Activated CD4-positive, CD25-positive, alpha-beta regulatory T cell treated with anti-CD3 and anti-CD28 coated beads, Interleukin-2, amount 50 U/mL, for 24 hours (primary cell): Measurements from ENCODE around the gene LRRC74B.

ENCODE experiments used
- ATAC-seq, 2 donors: fragments of 150-1000 bp; cut with Tn5 transposase; one replicate each; pipeline ENCODE4 v1.10.0; 2021; ENCODE audit warnings: mild to moderate bottlenecking in 1 of 2, moderate library complexity in 1 of 2

Gene LRRC74B

DNA sequence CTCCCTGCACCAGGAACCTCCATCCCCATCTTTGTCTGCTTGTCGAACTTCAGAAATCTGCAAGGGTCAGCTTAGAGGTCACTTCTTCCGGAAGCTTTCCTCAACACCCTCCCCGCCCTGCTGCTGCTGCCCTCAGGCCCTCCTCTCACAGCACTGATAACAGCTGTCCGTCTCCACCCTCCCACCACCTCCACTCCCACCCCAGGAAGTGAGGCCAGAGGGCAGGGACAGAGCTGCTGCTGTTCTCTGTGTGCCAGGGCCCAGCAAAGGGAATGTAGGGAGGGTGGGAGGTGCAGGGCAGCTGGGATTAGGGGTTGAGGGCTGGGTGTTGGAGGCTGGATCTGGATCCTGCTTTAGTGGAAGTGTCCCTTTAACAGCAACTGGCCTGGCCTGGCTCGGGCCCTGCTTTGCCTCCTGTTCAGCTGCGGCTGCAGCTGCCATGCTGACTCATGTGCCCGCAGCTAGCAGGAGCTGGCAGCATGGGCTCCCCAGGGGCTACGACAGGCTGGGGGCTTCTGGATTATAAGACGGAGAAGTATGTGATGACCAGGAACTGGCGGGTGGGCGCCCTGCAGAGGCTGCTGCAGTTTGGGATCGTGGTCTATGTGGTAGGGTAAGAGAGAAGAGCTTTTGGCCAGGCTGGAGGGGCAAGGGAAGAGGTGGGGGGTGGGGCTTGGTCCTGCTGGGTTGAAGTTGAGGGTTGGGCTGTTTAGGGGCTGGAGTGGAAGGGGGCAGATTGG, 30.9 kb upstream of the LRRC74B start, which contains the start of gene P2RX6:
TSS of gene P2RX6 (plus strand) at position 440 of the 740 bp plus-strand sequence. CDS start at position 450, 10 bp downstream.
- no peak for ATAC-seq

DNA sequence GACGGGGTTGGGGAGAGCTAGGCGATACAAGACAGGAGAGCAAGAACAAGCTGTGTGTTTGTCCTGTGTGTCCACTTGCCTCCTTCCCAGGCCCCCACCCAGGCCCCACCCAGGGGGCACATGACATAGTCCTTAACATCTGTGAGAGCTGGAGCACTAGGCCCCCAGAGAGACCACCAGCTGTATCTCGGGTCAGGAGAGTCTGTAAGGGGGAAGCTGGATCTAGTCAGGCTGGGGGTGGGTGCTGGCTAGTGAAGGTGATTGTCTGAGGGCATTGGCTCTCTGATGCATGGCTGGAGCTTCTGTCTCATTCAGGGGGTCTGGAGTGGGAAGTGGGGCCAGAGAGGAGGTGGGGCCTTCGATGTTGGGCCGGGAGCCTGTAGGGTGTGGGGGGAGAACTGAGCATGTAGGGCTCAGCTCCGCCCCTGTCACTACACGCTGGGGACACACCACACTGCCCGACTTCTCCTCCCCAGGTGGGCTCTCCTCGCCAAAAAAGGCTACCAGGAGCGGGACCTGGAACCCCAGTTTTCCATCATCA, 30.2 kb upstream of the LRRC74B start:
- ATAC-seq = no peak

- no peak for ATAC-seq
These were observed 28.9 kb upstream of the LRRC74B start for GRCh38 chr22:21016644-21017420.

GRCh38 chr22:21018314-21018713, 27.4 kb upstream of the LRRC74B start:
- ATAC-seq = no peak

- ATAC-seq = peak in 1 of 2 donors; percentile 33
These were observed 24.8 kb upstream of the LRRC74B start for GRCh38 chr22:21020802-21021429.

GRCh38 chr22:21022507-21022906, 23.2 kb upstream of the LRRC74B start:
- no peak for ATAC-seq

- no peak for ATAC-seq
These were observed 22.7 kb upstream of the LRRC74B start for GRCh38 chr22:21022955-21023614.

DNA sequence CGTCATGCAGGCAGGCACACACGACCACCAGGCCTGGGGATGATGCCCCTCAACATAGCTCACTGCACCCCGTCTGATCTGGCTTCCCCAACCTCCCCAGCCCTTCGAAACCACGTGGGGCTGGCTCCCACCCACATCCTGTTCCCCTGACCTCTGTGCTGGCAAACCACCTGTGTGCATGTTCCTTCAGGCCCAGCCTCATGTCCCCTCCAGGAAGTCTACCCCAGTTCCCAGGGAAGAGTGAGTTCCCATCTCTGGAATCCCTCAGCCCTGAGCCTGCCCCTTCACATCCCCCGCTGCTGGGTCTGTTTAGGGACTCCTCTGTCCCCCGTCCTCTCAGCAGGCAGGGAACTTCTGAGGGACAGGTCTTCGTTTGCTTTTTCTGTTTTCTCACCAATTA, 20.5 kb upstream of the LRRC74B start:
- peak in 1 of 2 donors; percentile 20 for ATAC-seq

DNA sequence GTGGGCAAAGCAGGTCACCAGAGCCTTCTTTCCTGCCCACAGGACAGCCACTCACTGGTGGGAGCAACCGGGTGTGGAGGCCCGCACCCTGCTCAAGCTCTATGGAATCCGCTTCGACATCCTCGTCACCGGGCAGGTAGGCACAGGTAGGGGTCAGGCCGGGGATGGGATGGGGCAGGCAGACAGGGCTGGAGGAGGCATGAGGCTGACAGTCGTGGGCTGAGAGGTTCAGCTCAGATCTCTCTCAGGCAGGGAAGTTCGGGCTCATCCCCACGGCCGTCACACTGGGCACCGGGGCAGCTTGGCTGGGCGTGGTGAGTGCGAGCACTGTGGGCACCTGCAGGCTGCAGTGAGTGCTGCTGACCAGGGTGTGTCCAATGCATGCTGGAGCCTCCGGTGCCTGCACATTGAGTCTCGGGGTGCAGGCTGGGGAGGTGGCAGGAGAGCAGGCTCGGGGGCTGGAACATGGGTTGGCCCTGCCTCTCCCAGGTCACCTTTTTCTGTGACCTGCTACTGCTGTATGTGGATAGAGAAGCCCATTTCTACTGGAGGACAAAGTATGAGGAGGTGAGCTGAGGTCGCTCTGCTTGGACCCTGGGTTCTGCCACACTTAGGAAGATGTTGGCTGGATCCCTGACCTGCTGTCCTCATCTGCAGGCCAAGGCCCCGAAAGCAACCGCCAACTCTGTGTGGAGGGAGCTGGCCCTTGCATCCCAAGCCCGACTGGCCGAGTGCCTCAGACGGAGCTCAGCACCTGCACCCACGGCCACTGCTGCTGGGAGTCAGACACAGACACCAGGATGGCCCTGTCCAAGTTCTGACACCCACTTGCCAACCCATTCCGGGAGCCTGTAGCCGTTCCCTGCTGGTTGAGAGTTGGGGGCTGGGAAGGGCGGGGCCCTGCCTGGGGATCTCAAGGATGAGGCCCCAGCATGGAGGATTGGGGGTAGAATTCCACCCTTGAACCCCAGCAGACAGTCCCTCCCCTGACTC, 19.7 kb upstream of the LRRC74B start:
- ATAC-seq = no peak

GRCh38 chr22:21026783-21027692, 18.7 kb upstream of the LRRC74B start:
- ATAC-seq = no peak

- no peak for ATAC-seq
These were observed 17.2 kb upstream of the LRRC74B start for GRCh38 chr22:21028277-21029251.

- no peak for ATAC-seq
These were observed 16.2 kb upstream of the LRRC74B start for GRCh38 chr22:21029486-21030025.

GRCh38 chr22:21030032-21030431, 15.7 kb upstream of the LRRC74B start:
- ATAC-seq = no peak

DNA sequence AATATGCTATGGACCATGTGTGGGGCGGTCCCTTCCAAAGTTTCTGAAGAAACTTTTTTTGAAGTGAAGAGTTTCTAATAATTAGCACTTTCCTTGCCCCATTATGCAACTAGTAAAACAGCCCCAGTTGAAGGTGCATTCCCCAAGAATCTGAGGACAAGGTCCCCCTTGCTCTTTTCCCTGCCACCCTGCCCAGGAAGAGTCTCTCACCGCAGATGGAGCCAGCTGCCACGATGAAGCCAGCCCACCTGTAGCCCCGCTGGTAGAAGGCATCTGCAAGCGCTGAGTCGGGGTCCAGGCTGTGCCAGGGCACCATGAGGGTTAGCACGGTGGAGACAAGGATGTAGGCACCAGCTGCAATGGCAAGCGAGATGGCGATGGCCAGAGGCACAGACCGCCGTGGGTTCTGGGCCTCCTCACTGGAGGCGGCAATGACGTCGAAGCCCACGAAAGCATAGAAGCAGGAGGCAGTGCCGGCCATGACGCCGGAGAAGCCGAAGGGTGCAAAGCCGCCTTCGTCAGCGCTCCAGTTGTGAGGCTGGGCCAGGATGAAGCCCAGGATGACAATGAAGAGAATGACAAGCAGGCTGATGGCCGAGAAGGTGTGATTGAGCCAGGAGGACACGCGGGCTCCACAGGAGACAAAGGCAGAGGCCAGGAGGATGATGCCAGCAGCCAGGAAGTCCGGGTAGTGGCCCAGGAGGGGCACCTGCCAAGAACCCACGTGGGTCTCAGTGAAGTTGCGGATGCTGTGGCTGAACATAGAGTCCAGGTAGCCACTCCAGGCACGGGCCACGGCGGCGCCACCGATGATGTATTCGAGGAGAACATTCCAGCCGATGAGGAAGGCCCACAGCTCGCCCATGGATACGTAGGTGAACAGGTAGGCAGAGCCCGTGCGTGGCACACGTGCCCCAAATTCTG, 14.9 kb upstream of the LRRC74B start:
- ATAC-seq = no peak

DNA sequence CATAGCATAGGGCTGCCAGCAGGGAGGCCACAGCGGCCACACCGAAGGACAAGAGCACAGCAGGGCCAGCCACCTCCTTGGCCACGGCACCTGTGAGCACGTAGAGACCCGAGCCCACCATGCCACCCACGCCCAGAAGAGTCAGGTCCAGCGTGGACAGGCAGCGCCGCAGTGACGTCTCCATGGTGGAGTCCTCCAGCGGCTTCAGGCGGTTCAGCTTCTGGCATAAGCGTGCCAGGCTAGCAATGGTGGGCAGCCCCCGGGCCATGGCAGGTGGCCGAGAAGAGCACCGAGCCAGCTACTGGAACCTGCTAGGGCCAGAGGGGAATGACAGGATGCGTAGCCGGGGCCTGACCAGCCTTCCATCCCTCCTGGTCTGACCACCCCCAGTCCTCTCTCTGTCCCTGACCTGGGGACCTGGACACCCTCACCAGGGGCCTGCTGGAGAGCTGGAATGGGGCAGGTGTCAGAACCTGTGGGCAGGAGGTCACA, 14.2 kb upstream of the LRRC74B start:
- ATAC-seq = no peak

DNA sequence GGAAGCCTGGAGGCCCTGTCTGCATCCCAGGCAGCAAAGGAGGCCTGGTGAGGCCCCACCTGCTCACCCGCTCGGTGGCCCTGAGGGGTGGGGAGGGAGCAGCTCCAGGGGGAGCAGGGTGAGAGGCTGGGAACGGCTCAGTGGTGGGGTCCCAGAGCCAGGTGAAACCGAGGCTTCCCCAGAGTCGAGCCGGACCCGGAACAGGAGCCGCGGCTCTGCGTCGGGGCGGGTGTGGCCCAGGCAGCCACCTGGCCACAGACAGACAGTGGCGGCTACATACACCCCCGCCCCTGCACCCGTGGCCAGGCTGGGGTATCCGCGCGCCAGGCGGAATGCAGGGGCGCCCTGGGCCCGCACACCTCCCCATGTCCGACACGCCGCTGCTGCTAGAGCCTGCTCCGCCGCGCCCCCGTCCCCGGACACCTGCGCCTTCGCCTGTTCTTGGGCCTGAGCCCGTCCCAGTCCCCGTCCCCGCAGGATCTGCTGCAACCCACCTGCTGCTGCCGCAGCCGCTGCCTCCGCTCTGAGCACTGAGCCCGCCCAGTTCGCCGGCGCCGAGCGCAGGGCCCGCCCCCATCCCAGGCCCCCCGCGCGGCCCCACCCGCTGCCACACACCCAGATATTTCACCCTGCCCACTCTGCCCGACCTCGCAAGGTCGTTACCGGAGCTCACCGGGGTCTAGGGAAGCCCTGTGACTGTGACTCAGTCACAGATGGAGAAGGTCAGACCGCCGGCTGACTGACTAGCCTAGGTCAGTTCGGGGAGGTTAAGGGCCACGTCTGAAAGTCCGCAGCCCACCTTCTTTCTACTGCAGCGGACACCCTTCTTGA, 13.5 kb upstream of the LRRC74B start, which contains the start of gene SLC7A4:
TSS of gene SLC7A4 (minus strand) at position 525 of the 831 bp plus-strand sequence. CDS start 749 bp downstream, outside the sequence.
- peak in 1 of 2 donors; percentile 20 for ATAC-seq
